OCI-LY1 (cell line): ENCODE results near the gene CNOT4.

Experiments
- H2AFZ ChIP-seq: fragments of 200-600 bp; sonication (generic), shearing (Covaris generic); 2 replicates; pipeline ENCODE4 v1.6.0; 2014; ENCODE audit warnings: antibody characterized with exemption, mild to moderate bottlenecking, low read length
- H3F3A ChIP-seq: fragments of 200-600 bp; sonication (generic), shearing (Covaris generic); 2 replicates; pipeline ENCODE4 v1.6.0; 2014; ENCODE audit warnings: mild to moderate bottlenecking, antibody characterized with exemption, low read length, moderate library complexity; ENCODE audit not compliant: insufficient read depth
- H3K27ac ChIP-seq: fragments of 200-600 bp; sonication (generic); 2 replicates; pipeline ENCODE4 v1.5.1; 2014; ENCODE audit warnings: low read length, mixed run types, mild to moderate bottlenecking, low read depth; ENCODE audit not compliant: poor library complexity, severe bottlenecking
- H3K27me3 ChIP-seq: fragments of 200-600 bp; sonication (generic); 2 replicates; pipeline ENCODE4 v1.6.0; 2014; ENCODE audit warnings: antibody characterized with exemption, mild to moderate bottlenecking, low read length, moderate library complexity; ENCODE audit not compliant: insufficient read depth
- H3K36me3 ChIP-seq: fragments of 200-600 bp; sonication (generic); 2 replicates; pipeline ENCODE4 v1.6.1; 2014; ENCODE audit warnings: mild to moderate bottlenecking, antibody characterized with exemption, low read length, moderate library complexity, mixed read lengths; ENCODE audit not compliant: insufficient read depth
- H3K4me1 ChIP-seq: fragments of 200-600 bp; sonication (generic); 2 replicates; pipeline ENCODE4 v1.5.1; 2014; ENCODE audit warnings: mild to moderate bottlenecking, low read length, moderate library complexity; ENCODE audit not compliant: insufficient read depth, severe bottlenecking
- H3K4me2 ChIP-seq: fragments of 200-600 bp; sonication (generic), shearing (Covaris generic); 2 replicates; pipeline ENCODE4 v1.6.1; 2014; ENCODE audit warnings: low read length
- H3K4me3 ChIP-seq: fragments of 200-600 bp; sonication (generic); 2 replicates; pipeline ENCODE4 v1.5.1; 2014; ENCODE audit warnings: low read length, low read depth, mild to moderate bottlenecking, mixed read lengths; ENCODE audit not compliant: poor library complexity, severe bottlenecking
- H3K79me2 ChIP-seq: fragments of 200-600 bp; shearing (Covaris generic); 2 replicates; pipeline ENCODE4 v1.6.1; 2016; ENCODE audit warnings: mixed run types, low read length, mixed read lengths; ENCODE audit not compliant: insufficient read depth
- H3K9ac ChIP-seq: fragments of 200-600 bp; sonication (generic), shearing (Covaris generic); 2 replicates; pipeline ENCODE4 v1.6.1; 2014; ENCODE audit warnings: mild to moderate bottlenecking, low read length, mixed read lengths
- H3K9me2 ChIP-seq: fragments of 200-600 bp; sonication (generic), shearing (Covaris generic); 2 replicates; pipeline ENCODE4 v1.6.1; 2014; ENCODE audit warnings: low read depth, mild to moderate bottlenecking, low read length, mixed read lengths
- H3K9me3 ChIP-seq: fragments of 200-600 bp; shearing (Covaris generic); 2 replicates; pipeline ENCODE4 v1.6.1; 2014; ENCODE audit warnings: low read length, mixed read lengths
- H4K20me1 ChIP-seq: fragments of 200-600 bp; sonication (generic), shearing (Covaris generic); 2 replicates; pipeline ENCODE4 v1.6.0; 2016; ENCODE audit warnings: mild to moderate bottlenecking, low read length; ENCODE audit not compliant: insufficient read depth
- EZH2 ChIP-seq: fragments of 200-600 bp; sonication (generic), shearing (Covaris generic); IDR thresholded peaks from 2 replicates; pipeline ENCODE4 v1.8.0; 2017; ENCODE audit warnings: borderline replicate concordance, mixed run types, mild to moderate bottlenecking, antibody characterized with exemption, low read length, moderate library complexity, mixed read lengths
- TF ChIP-seq, protein P1 (sequence below): fragments of 200-600 bp; sonication (generic), shearing (Covaris generic); IDR thresholded peaks from 2 replicates; pipeline ENCODE4 v1.5.1; 2017; ENCODE audit warnings: mild to moderate bottlenecking, antibody characterized with exemption, low read length, moderate library complexity, mixed read lengths

Gene CNOT4

GRCh38 chr7:135550196-135550595, 40.3 kb upstream of the CNOT4 start:
- Histone ChIP-seq H3K9me3 (no peaks in the 10 kb centered on the region), H2AFZ (no peak overlapping the region), H3F3A (no peaks in the 10 kb centered on the region), H3K9me2 (no peaks in the 10 kb centered on the region), H3K4me3 (no peak overlapping the region), H3K36me3 (no peaks in the 10 kb centered on the region), H4K20me1 (no peaks in the 10 kb centered on the region), H3K79me2 (no peaks in the 10 kb centered on the region), H3K4me1 (no peaks in the 10 kb centered on the region), H3K9ac (no peak overlapping the region), H3K27ac (no peak overlapping the region), H3K4me2 (no peak overlapping the region), H3K27me3 (no peaks in the 10 kb centered on the region)
- TF ChIP-seq, protein P1, sequence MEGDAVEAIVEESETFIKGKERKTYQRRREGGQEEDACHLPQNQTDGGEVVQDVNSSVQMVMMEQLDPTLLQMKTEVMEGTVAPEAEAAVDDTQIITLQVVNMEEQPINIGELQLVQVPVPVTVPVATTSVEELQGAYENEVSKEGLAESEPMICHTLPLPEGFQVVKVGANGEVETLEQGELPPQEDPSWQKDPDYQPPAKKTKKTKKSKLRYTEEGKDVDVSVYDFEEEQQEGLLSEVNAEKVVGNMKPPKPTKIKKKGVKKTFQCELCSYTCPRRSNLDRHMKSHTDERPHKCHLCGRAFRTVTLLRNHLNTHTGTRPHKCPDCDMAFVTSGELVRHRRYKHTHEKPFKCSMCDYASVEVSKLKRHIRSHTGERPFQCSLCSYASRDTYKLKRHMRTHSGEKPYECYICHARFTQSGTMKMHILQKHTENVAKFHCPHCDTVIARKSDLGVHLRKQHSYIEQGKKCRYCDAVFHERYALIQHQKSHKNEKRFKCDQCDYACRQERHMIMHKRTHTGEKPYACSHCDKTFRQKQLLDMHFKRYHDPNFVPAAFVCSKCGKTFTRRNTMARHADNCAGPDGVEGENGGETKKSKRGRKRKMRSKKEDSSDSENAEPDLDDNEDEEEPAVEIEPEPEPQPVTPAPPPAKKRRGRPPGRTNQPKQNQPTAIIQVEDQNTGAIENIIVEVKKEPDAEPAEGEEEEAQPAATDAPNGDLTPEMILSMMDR, result no peak
- no peak for TF ChIP-seq EZH2

DNA sequence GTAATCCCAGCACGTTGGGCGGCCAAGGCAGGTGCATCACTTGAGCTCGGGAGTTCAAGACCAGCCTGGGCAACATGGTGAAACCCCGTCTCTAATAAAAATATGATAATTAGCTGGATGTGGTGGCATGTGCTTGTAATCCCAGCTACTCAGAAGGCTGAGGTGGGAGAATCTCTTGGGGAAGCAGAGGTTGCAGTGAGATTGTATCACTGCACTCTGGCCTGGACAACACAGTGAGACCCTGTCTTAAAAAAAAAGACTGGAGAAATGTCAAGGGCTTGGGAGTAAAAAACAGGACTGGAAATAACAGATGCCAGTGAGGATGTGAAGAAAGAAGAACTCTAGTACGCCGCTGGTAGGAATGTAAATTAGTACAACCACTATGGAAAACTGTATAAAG, 31.1 kb upstream of the CNOT4 start:
- Histone ChIP-seq H3K9ac (no peak overlapping the region), H3K27ac (no peak overlapping the region)

DNA sequence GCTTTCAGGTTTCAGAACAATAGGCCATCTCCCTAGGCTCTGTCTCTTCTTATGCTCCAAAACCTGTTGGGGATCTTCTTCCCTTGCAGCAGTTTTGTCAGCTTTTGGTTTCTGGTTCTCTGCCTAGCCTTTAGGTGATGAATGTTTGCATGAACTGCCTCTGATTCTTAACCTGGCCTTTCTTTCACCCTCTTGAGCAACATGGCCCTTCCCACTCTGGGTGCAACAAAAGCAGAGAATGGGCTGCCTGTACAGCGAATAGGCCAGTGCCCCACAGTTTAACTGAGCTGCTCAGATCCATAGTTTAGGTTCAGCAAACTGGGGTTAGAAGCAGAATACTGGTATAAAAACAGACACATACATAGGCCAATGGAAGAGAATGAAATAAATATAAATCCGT, 29.7 kb upstream of the CNOT4 start:
- Histone ChIP-seq H3K9me2 (no peaks in the 10 kb centered on the region), H3K4me3 (no peak overlapping the region), H4K20me1 (no peaks in the 10 kb centered on the region), H3K27ac (no peak overlapping the region), H3K36me3 (no peaks in the 10 kb centered on the region; the same call in 1 of the 2 replicates), H3K4me1 (no peaks in the 10 kb centered on the region), H3K9me3 (peaks cover 5% of the 10 kb centered on the region; the same call in 1 of the 2 replicates), H3K79me2 (no peaks in the 10 kb centered on the region), H3F3A (no peaks in the 10 kb centered on the region), H2AFZ (no peak overlapping the region), H3K4me2 (no peak overlapping the region), H3K27me3 (peaks cover 10% of the 10 kb centered on the region; the same call in 1 of the 2 replicates), H3K9ac (no peak overlapping the region)
- TF ChIP-seq, protein P1, result no peak
- no peak for TF ChIP-seq EZH2

More for the DNA sequence above, 31.1 kb upstream of the CNOT4 start:
- Histone ChIP-seq H3K4me3 (no peak overlapping the region), H3K79me2 (no peaks in the 10 kb centered on the region), H3K27me3 (peaks cover 4% of the 10 kb centered on the region; the same call in 1 of the 2 replicates), H3K9me2 (no peaks in the 10 kb centered on the region), H3F3A (no peaks in the 10 kb centered on the region), H3K4me2 (no peak overlapping the region), H3K9me3 (0 out of 2 replicates have a peak, but pooled peaks cover 2% of the 10 kb centered on the region), H3K36me3 (no peaks in the 10 kb centered on the region), H4K20me1 (no peaks in the 10 kb centered on the region), H3K4me1 (no peaks in the 10 kb centered on the region), H2AFZ (no peak overlapping the region)
- TF ChIP-seq, protein P1, result no peak
- no peak for TF ChIP-seq EZH2
